HG03095 (cell line): ENCODE results near the gene KIF23.

Experiments used
- ATAC-seq: cut with Tn5 transposase; IDR thresholded peaks from one replicate; pipeline ENCODE4 v1.9.1; 2021; ENCODE audit warnings: moderate library complexity; ENCODE audit not compliant: unreplicated experiment

The KIF23 gene

DNA sequence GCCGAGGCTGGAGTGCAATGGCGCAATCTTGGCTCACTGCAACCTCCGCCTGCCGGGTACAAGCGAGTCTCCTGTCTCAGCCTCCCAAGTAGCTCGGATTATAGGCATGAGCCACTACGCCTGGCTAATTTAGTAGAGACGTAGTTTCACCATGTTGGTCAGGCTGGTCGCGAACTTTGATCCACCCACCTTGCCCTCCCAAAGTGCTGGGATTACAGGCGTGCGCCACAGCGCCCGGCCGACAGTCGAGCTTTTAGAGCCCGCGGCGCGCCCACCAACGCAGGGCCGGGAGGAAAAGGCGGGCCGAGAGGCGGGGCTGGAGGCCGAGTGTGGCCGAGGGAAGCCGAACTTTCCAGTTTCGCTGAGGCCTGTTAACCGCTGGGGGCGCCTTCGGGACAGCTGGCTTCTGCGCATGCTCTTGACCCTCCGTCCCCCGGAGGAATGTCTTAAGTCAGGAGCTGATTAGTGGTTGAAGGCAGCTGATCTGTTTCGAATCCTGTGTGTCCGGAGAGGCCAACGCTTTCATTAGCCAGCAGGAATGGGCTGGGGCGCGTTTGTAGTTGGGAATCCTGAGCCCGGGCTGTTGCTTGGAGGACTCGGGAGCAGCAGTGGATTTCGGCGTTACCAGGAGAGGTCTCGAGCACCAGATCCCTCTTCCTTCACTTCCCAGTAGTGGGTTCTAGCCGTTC is 48.5 kb downstream of the KIF23 start:
- ATAC-seq, result peak; percentile 82

DNA sequence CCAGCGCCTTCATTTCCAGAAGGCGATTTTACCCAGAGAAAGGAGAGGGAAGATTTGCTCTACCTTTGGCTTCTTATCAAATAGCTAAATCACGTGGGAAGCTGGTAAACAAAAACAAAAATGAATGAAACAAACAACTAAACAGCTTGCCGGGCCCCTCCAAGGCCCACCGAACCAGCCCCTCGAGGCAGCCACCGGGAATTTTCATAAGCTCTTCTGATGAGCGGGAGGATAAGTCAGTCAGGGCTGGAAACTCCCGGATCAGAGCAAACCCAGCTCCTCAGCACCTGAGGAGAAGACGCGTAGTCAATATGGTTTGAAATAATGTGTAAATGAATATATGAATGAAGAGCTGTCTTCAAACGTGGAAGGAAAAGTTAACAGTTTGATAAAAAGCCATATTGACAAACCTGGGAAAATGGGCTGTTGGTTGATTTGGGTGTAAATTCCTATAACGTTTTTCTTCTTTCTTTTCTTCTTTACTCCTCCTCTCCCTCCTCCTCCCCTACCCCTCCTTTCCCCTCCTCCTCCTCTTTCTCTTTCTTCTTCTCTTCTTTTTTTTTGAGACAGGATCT is 49.1 kb downstream of the KIF23 start:
- ATAC-seq, result no peak

DNA sequence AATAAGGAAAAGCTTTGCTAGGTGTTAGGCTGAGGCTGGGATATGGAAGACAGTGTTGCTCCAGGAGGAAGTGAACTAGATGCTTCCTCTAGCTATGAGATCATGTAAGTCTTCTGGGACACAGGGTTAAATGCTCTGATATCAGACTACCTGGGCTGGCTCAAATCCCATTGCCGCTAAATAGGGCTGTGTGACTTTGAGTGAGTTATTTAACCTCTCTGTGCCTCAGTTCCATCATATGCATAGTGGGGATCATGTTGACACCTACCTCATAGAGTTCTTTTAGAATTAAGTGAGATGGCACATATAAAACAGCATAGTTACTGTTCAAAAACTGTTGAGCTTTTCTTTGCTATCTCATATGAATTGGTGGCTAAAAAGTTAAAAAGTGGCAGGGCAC is 51.1 kb downstream of the KIF23 start:
- no peak for ATAC-seq

DNA sequence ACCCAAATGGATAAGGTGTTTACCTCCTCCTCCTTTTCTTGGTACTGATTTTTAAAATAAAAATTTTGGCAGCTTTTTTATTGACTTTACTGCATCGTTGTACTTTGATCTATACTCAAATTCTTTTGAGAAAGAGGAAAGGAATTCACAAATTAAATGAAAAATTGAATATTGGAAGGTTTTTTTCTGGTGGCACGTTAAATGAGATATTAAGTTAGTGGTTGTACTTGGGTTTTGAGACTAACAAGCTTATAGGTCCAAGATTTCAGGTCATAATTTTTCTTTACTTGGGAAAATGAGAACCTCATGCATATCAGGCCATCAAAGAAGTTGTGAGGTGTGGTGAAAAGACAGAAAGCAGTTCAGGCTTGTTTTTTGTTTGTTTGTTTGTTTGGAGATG is 52.6 kb downstream of the KIF23 start:
- ATAC-seq, result no peak

DNA sequence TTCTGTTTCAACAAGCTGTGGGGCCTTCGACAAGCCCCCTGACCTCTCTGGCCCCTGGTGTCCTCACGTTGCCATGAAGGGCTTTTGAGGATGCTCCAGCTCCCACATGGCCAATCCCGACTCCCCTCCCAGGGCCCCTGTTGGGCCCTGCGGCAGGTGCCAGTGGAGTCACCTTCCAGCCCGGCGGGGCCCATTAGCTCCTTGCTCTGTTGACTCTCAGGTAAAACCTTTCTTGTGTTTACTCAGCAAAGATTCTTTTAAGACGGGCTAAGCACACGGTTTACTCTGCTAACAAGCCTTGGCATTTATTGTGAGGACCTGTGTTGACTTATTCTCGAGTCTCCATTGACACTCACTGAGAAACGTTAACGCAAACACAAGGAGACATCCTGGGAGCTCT is 53.5 kb downstream of the KIF23 start:
- ATAC-seq, result no peak

DNA sequence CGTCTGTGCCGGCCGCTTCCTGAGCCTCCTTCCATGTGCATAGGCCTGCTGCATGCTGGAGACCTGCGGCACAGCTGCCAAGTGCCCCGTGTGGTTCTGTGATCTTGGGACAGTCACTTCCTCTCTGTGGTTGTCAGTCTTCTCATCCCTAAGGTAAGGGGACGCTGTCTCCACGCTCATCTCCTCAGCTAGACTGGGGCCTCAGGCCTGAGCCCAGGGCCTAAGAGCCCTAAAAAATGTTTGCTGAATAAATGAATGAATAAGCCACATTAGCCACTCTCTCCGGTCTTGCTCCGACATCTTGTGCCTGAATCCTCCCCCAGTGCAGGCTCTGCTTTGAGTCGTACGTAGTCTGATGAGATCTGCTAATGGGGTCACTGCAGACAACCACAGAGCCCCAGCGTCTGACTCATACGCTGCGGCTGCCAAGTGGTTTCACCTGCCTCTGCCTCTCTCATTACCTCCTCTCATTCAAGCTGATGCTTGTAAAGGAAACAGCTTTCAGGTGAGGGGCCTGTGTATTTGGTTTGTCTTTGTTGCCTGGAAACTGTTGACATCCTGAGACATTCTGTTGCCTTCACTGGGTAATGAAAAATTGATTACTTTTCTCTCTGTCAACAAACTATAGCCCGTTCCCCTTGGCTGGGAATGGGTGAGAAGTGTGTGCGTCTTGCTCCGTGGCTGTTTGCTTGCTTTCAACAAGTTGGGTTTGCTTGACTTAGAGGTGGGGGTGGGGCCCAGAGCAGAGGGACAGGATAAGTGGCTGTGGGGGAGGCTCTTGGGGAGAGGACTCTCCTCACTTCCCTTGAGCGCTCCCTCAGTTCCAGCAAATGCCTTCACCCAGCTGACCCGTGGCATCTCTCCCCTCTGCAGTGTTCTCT is 54.3 kb downstream of the KIF23 start:
- ATAC-seq, result no peak

DNA sequence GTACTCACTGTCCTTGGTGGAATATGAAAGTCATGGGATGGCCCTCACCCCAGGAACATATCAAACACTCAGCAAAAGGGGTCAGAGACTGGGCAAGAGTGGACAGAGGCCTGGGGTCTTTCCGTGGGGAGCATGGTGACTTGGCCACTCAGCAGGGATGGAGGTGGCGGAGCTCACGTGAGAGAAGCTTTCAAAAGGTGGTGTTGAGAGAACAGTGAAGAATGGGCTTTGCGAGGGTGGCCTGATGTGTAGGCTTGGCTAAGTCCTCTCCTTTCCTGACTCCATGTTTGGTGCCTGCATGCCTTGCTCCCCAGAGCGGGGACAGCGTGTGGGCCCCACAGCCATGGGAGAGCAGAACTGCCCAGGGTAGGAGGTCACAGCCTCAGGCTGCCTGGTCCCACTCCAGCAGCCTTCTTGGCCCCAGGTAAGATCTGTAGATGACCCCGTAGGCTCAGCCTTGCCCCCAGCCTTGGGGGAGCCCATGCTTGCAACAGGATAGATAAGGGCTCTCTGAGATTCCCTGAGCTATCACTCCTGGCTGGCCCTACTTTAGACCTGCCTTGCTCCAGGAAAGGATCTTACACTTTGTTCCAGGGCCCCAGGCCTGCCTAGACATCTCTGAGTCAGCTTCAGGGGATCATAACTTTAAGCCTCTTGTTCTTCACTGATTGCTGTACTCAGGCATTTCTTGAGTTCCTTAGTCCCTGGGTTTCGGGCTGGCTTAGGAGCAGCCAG is 55.5 kb downstream of the KIF23 start:
- ATAC-seq, result no peak

DNA sequence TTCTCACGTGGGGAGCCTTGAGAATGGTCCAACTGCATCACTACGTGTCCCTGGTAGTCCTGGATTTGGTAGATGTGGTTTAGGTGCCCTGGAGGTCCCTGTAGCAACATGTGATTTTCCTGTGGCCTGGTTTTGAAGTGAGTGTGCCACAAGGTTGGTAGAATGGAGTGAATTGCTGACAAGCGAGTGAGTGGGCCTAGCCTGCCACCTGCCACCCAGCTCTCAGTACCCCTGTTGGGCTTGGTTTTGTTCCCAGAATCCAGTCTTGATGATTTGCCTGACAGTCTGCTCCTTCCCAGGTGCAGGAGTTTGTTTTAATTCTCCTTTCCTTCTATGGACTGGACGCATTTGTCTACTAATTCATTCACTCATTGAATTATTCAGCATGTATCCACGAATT is 57.9 kb downstream of the KIF23 start:
- ATAC-seq, result no peak

DNA sequence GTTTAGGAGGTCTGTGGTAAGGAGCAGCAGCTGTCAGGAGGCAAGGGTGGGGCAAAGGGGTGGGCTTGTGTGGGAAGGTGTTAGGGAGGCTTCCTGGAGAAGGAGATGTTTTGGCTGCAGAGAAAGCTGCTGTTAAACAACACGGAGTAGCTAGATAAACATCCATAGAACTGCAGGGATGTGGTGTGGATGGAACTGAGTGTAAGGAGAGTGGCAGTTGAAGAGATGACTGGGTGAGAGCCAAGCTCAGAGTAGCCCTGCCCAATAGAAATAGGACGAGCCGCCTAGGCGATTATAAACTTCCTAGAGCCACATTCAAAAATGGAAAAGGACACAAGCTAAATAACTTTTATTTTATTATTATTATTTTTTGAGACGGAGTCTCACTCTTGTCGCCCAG is 58.4 kb downstream of the KIF23 start:
- no peak for ATAC-seq

DNA sequence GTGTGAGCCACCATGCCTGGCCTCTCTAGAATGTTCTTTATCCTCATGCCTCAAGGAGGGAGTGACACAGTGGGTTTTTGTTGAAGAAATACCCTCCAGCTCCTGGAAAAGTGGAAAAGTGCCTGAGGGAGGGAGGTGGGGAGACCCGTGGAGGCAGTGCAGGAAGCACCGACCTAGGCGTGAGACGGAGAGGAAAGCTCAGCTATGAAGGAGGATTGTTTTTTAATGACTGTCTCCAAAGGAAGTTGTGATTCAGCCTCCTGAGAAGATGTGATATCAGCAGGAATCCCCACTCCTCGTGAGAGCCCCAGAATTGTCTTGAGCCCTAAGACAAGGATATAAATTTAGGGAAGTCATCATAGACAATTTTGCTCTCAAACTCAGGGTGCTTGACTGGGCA is 60.1 kb downstream of the KIF23 start:
- no peak for ATAC-seq

DNA sequence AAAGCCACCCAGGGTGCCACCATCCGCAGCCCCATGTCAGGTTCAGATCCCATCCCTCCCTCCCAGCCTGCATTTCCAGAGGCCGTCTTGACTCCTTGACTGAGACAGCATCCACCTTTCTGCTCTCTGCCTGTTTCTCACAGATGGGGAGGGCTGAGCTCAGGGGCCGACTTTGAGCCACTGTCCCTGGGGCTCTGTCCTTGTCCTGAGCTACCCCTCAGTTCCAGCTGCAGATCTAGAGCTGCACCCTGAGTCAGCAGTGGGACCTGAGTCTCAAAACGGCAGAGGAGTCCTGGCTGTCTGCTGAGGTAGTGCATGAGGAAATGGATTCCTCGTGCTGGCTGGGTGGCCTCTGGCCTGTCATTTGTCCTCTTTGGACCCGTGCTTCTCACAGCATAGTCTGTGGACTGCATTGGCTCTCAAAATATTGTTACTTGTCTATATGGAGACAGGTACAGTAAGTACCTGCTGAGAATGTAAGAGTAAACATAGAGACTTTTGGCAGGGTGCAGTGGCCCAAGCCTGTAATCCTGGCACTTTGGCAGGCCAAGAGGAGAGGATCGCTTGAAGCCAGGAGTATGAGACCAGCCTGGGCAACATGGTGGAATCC is 60.8 kb downstream of the KIF23 start:
- ATAC-seq, result no peak

DNA sequence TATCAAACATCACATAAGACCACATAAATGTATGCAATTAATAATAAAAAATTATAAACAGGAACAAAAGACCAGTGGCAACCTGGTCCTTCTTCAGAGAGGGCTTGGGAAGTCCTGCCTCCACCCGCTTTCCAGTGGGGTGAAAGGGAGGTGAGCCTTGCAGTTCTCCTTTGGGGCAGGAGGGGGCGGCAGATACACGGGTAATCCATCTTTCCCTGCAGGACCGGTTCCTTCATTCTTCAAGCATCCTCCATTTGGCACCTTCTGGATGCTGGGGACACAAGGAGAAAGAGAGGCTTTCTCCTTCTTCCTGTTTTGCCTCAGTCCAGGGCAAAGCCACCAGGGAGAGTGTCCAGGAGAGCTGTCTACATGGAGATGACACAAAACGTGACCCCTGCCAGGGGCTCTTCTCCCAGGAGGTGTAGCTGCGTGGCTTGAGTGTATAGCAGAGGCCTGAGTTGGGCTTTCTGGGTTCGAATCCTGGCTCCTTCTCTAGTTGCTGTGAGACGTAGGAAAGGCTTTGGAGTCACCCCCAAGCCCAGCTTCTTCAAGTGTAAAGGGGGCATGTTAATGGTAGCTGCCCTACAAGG is 61.7 kb downstream of the KIF23 start:
- ATAC-seq, result no peak

DNA sequence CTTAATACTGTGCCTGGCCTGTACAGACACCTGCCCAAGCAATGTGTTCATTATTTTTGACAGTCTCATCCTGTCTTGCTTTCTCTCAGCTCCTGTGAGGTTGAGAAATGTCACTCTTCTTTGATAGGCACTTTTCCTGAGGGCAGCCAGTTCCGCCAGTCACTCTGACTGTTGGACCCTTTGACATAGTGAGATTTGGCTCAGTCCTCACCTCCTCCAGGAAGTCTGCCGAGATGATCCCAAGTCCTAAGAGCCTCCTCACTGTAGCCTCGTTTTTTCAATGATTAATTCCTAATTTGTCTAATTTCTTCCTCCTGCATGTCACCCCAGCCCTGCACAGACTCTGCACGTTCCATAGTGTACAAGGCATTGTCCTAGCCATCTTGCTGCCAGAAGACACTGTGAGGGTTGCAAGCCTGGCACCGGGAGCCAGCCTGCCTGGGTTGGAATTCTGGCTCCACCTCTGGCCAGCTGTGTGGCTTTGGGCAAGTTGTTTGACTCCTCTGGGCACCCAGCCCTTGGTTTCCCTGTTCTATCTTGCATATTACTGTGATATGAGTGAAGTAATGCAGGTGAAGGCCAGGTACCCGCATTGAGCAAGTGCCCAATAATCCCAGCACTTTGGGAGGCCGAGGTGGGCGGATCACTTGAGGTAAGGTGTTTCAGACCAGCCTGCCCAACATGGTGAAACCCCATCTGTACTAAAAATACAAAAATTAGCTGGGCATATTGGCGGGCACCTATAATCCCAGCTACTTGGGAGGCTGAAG is 62.7 kb downstream of the KIF23 start:
- ATAC-seq, result no peak

DNA sequence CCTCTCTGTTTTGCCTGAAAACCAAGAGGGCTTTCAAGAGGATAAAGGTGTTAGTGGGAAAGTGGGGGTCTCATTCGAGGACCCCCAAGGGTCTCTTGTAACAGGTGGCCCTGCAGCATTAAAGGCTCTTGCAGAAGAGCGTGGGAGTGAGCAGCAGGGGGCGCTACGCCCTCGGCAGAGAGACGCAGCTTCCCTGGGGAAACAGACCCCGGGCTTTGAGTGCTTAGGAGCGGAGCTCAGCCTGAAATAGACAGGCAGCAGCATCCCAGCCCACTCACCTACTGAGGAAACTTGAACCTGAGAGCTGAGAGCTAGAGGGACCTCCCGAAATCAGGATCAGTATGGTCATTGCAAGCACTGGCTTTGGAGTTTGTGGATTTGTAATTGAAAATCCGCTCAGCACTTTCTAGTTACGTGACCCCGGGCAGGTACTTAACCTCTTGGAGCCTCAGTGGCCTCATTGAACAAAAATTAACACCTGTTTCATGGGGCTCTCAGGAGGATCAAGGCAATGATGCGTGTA is 64.2 kb downstream of the KIF23 start:
- no peak for ATAC-seq

DNA sequence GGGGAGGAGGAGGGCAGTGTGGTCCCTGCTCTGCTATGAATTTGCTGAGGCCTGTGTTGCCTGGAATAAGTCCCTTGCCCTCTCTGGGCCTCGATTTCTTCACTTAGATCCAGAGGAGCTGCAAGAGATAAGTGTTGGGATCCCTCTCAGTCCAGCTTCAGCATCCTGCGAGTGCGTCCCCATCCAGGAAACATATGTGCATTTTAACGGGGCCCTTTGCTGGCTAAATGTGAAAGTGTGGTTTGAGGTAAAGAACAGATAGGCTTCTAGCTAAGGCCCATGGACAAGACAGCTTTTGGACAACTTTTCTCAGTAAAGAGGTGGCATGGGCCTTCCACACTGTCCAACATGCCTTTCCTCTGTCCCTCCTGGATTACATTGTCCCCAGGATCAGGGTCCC is 64.9 kb downstream of the KIF23 start:
- no peak for ATAC-seq

DNA sequence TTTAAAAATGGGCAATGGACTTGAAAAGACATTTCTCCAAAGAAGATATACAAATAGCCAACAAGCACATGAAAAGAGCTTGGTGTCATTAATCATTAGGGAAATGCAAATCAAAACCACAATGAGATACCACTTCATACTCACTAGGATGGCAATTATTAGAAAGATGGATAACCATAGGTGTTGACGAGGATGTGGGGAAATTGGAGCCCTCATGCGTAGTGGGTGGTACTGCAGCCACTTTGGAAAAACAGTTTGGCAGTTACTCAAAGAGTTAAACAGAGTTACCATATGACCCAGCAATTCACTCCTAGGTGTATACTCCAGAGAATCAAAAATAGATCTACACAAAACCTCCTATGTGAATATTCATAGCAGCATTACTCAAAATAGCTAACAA is 65.8 kb downstream of the KIF23 start:
- ATAC-seq, result no peak

DNA sequence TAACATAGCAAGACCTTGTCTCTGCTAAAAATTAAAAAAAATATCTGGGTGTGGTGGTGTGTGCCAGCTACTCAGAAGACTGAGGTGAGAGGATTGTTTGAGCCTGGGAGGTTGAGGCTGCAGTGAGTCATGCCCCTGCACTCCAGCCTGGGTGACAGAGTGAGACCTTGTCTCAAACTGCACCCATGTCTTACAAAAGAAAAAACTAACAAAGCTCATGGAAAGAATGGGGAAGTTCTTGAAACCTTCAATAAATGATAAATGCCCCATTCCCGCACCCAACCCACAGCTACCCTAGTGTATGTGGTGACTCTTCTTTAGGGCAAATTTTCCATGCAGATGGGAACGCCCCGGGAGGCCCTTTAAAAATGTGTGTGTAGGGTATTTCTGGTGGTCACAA is 66.8 kb downstream of the KIF23 start:
- ATAC-seq, result no peak

DNA sequence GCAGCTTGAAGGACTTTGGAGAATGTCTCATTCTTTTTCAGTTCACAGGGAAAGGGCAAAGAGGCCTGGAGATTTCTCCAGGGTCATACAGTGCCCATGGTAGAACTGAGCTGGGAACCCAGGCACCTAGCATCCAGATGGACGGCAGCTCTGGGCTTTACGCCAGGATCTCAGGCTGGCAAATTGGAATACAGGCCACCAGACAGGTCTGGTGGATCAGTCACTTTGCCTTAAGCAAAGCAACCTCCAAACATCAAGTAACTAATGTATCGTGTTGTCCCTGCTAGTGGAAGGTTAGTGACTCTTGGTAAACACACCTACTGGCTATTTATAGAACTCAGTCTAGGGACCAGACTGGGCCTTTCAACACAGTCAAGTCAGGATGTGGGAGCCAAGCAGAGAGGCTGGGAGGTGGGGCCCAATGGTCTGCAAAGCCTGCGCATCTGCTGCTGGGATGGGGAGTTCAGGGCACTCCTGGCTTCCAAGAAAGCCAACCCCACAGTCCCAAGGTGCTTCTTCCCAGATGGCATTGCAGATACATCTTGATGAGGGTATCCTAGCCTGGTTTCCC is 68.6 kb downstream of the KIF23 start:
- ATAC-seq, result no peak

DNA sequence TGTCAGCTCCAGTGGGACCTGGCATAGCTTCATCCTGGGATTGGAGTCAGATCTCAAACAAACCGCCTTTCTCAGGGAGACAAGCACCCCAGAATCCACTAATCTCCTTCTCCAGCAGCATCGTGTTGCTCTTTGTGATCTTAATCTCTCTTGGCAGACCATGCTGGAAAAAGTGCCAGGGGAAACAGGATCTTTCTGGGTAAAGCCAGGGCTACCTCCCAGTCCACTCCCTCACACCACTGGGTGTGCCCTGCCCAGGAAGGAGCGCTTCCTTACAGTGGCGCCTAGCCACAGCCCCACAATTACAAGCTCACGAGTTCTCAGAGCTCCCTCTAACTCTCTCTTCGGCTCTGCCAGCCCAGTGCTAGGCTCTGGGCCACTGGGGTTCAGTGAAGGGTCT is 70.7 kb downstream of the KIF23 start:
- no peak for ATAC-seq
